Measurements from ENCODE around the gene POLR2J3. TPM values are rescaled to one million over a fixed set of nuclear protein-coding genes. Genes with fewer than 3 reads are reported as not detected.
"Not testable (repeated sequence)": the region's sequence is repeated elsewhere in the genome, so short reads cannot be mapped to it uniquely, and the experiment has no call there.

The POLR2J3 gene
- polyA plus RNA-seq, 2 donors, result 39.1 to 71.0 TPM

DNA sequence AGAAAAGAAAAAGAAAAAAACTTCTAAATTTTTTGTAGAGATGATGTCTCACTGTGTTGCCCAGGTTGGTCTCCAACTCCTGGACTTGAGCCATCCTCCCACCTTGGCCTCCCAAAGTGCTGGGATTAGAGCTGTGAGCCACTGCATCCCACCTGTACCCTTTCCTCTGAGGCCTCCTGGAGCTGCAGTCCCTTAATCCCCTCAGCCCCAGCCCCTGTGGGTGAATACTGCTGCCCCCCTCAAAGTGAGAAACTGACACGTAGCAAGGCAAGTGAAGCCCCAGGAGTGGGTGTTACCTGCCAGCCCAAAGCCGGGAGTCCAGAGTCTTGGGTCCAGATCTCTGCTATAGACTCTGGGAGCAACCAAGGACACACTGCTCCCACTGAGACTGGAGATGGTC, 47.6 kb downstream of the POLR2J3 start:
- H3K27me3 ChIP-seq (ENCODE audit: control insufficient read depth in 1 of 2, insufficient read depth in 2 of 2, low read length in 2 of 2); H3K27ac ChIP-seq (ENCODE audit: low read depth in 2 of 2, low read length in 1 of 2); H3K4me3 ChIP-seq (ENCODE audit: low read depth in 1 of 2, low read length in 2 of 2); H3K4me1 ChIP-seq (ENCODE audit: control insufficient read depth in 2 of 2, insufficient read depth in 2 of 2, low read length in 1 of 2); H3K36me3 ChIP-seq (ENCODE audit: control insufficient read depth in 2 of 2, insufficient read depth in 2 of 2, low read length in 1 of 2); H3K9me3 ChIP-seq (ENCODE audit: control insufficient read depth in 2 of 2, insufficient read depth in 1 of 2, low read depth in 1 of 2, low read length in 1 of 2): not testable (repeated sequence)
- WGBS, 2 donors, result 53 to 62% methylated on average over 1 of the region's 2 CpGs

- not testable (repeated sequence) for H3K27ac ChIP-seq (ENCODE audit: low read depth in 2 of 2, low read length in 1 of 2); H3K4me1 ChIP-seq (ENCODE audit: control insufficient read depth in 2 of 2, insufficient read depth in 2 of 2, low read length in 1 of 2); H3K4me3 ChIP-seq (ENCODE audit: low read depth in 1 of 2, low read length in 2 of 2); H3K36me3 ChIP-seq (ENCODE audit: control insufficient read depth in 2 of 2, insufficient read depth in 2 of 2, low read length in 1 of 2); H3K27me3 ChIP-seq (ENCODE audit: control insufficient read depth in 1 of 2, insufficient read depth in 2 of 2, low read length in 2 of 2); H3K9me3 ChIP-seq (ENCODE audit: control insufficient read depth in 2 of 2, insufficient read depth in 1 of 2, low read depth in 1 of 2, low read length in 1 of 2)
- 82% methylated on average over 4 of the region's 5 CpGs; no CpG with 5 or more reads in 1 of the 2 donors for WGBS, 2 donors
Observed at GRCh38 chr7:102520797-102521196, 51.6 kb downstream of the POLR2J3 start.

DNA sequence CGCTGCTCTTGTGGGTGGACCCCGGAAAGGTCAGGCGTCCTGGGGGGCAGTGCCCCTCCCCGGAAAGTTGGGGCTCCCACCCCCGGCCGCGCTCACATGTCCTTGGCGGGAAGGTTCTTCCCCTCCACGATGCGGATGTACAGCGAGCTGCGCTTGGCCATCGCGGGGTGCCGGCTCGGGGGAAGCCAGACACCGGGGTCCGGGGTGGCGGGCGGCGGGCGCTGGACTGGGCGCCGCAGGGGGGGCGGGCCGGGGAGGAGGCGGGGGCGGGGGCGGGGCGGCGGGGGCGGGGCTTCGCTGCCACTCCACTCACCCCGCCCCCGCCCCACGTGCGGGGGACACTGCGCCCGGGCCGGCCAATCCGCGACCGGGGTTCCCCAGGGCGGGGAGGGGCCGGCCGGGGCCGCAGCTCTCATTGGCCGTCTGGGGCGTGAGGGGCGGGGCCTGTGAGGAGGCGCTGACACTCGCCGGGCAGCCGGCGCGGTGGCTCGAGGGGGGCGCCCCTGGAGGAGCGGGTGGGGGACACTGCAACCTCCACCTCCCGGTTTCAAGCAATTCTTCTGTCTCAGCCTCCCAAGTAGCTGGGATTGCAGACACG, 54.7 kb downstream of the POLR2J3 start, which contains the start of gene RASA4B:
TSS of gene RASA4B (minus strand) at position 228 of the 598 bp plus-strand sequence. CDS start at position 161, 67 bp downstream.
- H3K4me1 ChIP-seq (ENCODE audit: control insufficient read depth in 2 of 2, insufficient read depth in 2 of 2, low read length in 1 of 2); H3K9me3 ChIP-seq (ENCODE audit: control insufficient read depth in 2 of 2, insufficient read depth in 1 of 2, low read depth in 1 of 2, low read length in 1 of 2); H3K27ac ChIP-seq (ENCODE audit: low read depth in 2 of 2, low read length in 1 of 2); H3K36me3 ChIP-seq (ENCODE audit: control insufficient read depth in 2 of 2, insufficient read depth in 2 of 2, low read length in 1 of 2); H3K27me3 ChIP-seq (ENCODE audit: control insufficient read depth in 1 of 2, insufficient read depth in 2 of 2, low read length in 2 of 2): not testable (repeated sequence)
- peak within 1 kb of the TSS in 1 of 2 donors; percentile 33 for H3K4me3 ChIP-seq (ENCODE audit: low read depth in 1 of 2, low read length in 2 of 2)
- 0 to 1% methylated on average over 6 to 20 of the region's 61 CpGs for WGBS, 2 donors

Other genes with a start within 250 kb of the POLR2J3 start
- under 1 TPM in 1 of 2 donors, not detected in 1; 0.22 TPM for gene SPDYE6, start 216.1 kb downstream of the POLR2J3 start, polyA plus RNA-seq
- gene PRKRIP1, start 176.2 kb downstream of the POLR2J3 start, polyA plus RNA-seq, result 10 to 100 TPM; 15.9 to 21.1 TPM
- 1 to 10 TPM in 1 of 2 donors, under 1 TPM in 1; 0.71 to 1.4 TPM for gene ORAI2, start 139.0 kb downstream of the POLR2J3 start, polyA plus RNA-seq
- gene ALKBH4, start 107.7 kb downstream of the POLR2J3 start, polyA plus RNA-seq, result 1 to 10 TPM; 7.6 TPM
- gene LRWD1, start 107.6 kb downstream of the POLR2J3 start, polyA plus RNA-seq, result 1 to 10 TPM; 6.3 to 9.5 TPM
- gene POLR2J, start 93.7 kb downstream of the POLR2J3 start, polyA plus RNA-seq, result 10 to 100 TPM; 68.9 to 89.4 TPM
- 1 to 10 TPM; 4.6 to 4.9 TPM for gene RASA4B, start 54.8 kb downstream of the POLR2J3 start, polyA plus RNA-seq
- 10 to 100 TPM; 13.1 to 92.4 TPM for gene UPK3BL2, start 28.9 kb downstream of the POLR2J3 start, polyA plus RNA-seq
- under 1 TPM in 1 of 2 donors, not detected in 1; 0.05 TPM for gene SPDYE2, start 21.4 kb downstream of the POLR2J3 start, polyA plus RNA-seq
- gene RASA4, start 44.2 kb upstream of the POLR2J3 start, polyA plus RNA-seq, result 10 to 100 TPM; 13.0 to 14.3 TPM
- 100 to 1,000 TPM in 1 of 2 donors, 10 to 100 TPM in 1; 91.5 to 366 TPM for gene UPK3BL1, start 70.2 kb upstream of the POLR2J3 start, polyA plus RNA-seq
- not detected for gene SPDYE2B, start 77.7 kb upstream of the POLR2J3 start, polyA plus RNA-seq
- 1 to 10 TPM; 2.1 to 4.5 TPM for gene POLR2J2, start 99.1 kb upstream of the POLR2J3 start, polyA plus RNA-seq
- gene FAM185A, start 176.4 kb upstream of the POLR2J3 start, polyA plus RNA-seq, result 1 to 10 TPM; 3.5 to 4.9 TPM

Measured in esophagus (tissue), 2 donors.